DMS53 treated with DMSO at 0.1 percent for 48 hours (cell line): ENCODE results near the gene TM9SF4.

Experiments used
- DNase-seq: peaks from one replicate; lab custom pipeline; 2025; ENCODE audit not compliant: unreplicated experiment; lab: John Stamatoyannopoulos, UW

Gene TM9SF4

DNA sequence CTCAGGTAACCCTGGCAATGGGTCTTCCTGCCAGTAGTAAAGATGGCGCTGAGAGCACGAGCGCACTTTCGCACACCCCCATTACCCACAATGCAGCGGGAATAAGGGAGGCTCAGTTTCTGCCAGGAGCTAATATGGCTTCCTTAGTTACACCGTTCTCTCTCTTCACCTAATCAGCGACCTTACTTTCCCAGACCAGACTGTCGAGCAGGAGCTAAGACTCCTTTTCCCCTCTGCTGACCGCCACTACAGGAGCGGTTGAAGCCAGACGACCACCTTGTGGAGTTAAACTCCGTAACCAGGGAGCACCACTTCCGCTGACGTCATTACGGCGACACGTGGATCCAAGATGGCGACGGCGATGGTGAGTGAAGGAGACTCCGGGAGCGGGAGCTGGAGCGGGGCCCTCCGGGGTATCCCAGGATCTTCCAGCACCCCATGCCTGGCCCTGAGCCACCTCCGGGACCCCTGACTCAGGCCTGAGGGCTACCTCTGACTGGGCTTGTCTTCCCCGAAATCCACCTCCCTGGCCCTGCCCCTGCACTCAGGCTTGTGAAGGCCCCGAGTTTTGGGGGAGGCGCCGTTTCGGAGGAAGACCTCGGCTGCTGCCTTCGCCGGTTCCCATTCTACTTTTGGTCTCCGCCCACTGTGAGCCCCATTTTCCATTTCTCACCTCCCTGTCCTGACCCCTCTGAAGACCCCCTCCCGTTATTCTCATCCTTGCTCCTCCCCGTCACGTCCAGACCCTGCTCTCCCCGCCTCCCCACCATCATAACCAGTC is at the start of gene TM9SF4:
Gene TM9SF4, plus strand, starts transcription at position 323 of the 781 bp plus-strand sequence. Its CDS starts 27 bp downstream, at position 350.
- DNase-seq, result peak; percentile 89

DNA sequence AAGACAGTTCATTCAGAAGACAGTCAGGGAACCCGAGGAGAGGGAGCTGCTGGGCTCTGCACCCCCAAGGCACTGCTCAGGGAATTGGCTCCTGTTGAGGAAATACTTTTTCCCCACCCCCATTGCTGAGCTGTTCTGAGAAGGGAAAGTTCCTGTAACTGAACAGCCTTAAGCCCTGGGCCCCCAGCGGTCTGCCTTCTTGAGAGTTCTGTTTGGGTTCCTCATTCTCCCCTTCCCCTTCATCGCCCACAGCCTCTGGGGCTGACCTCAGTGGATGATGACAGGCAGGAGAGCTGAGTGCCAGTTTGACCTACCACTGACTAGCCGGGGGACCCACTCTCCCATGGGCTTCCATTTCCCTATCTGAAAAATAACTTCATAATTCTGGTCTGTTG is 46.7 kb upstream of the TM9SF4 start:
- DNase-seq, result no peak

DNA sequence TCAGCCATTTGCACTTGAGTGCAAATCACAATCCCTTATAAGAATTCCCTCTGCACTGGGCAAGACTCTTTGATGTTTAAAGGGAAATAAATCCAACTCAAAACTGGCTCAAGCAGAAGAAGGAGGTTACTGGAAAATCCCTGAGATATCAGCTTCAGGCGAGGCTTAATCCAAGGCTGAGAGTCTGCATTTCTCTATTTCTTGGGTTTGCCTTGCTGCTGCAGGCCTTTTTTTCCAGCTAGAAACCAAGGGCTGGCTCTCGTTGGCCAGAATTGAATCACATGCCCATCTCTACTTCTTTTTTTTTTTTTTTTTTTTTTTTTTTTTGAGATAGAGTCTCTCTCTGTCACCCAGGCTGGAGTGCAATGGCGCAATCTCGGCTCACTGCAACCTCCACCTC is 45.8 kb upstream of the TM9SF4 start:
- no peak for DNase-seq

GRCh38 chr20:32064667-32065066 is 44.8 kb upstream of the TM9SF4 start:
- DNase-seq, result no peak

DNA sequence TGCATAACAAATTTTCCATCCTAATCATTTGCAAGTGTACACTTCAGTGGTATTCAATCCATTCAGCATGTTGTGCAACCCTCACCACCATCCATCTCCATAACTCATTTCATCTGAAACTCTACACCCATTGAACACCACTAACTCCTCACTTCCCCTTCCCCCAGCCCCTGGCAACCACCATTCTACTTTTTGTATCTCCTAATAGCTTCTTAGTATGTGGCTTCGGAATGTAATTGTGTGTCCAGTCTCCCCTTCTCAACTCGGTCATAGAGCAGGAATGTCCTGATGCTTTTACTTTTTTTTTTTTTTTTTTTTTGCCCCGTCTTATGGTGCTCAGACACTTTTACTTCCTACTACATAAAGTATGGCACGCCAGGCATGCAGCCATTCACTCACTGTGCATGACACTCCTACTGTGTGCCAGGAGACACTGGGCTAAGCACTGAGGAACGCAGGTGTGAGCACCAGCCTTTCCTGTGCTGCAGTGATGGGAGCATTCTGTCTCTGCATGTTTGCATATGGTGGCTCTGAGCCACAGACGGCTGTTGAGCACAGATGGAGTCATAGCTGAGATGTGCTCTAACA is 42.2 kb upstream of the TM9SF4 start:
- no peak for DNase-seq

GRCh38 chr20:32068174-32068573 is 41.3 kb upstream of the TM9SF4 start:
- no peak for DNase-seq

- DNase-seq, result no peak
Measured at GRCh38 chr20:32069711-32070110, 39.8 kb upstream of the TM9SF4 start.

DNA sequence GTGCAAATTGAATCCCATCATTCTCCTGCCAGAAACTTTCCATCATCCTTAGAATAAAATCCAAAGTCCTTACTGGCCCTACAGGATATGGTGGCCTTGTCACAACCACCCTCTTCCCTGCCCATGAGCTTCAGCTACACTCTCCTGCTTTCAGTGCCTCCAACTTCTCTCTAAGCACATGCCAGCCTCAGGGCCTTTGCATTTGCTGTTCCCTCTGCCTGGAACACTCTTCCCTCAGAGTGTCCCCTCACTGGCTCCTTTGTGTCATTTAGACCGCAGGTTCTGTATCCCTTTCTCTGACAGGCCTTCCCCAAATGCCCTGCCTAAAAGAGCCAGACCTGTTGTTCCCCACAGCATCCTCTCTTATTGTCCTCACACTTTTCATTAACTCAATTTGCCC is 39.2 kb upstream of the TM9SF4 start:
- DNase-seq, result no peak

- DNase-seq, result no peak
Measured at GRCh38 chr20:32070690-32071213, 38.8 kb upstream of the TM9SF4 start.

GRCh38 chr20:32071395-32072167 is 37.9 kb upstream of the TM9SF4 start:
- no peak for DNase-seq

- DNase-seq, result no peak
Measured at GRCh38 chr20:32072168-32072750, 37.3 kb upstream of the TM9SF4 start.

- DNase-seq, result no peak
Measured at GRCh38 chr20:32075534-32075933, 34.0 kb upstream of the TM9SF4 start.

- DNase-seq, result no peak
Measured at GRCh38 chr20:32077190-32077589, 32.3 kb upstream of the TM9SF4 start.

- DNase-seq, result no peak
Measured at GRCh38 chr20:32078322-32078721, 31.2 kb upstream of the TM9SF4 start.

GRCh38 chr20:32078791-32079190 is 30.7 kb upstream of the TM9SF4 start:
- DNase-seq, result no peak

DNA sequence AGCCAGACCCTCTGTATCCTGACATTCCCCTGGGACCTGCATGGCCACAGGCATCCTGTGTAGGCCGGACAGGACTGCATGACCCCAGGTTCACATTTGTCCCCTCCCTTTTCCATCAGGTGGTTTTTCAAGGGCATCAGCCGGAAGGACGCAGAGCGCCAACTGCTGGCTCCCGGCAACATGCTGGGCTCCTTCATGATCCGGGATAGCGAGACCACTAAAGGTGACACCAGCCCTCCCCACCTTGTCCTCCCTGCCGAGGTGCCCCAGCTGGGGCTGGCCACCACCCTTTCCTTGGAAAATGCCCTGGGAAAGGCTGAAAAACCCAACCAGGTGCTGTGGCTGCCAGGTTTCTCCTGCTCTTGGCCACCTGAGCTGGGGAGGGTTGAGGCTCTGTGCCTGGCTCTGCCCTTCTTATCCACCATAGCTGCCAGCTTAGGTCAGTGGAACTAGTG is 29.8 kb upstream of the TM9SF4 start:
- no peak for DNase-seq

GRCh38 chr20:32080783-32081182 is 28.7 kb upstream of the TM9SF4 start:
- DNase-seq, result no peak

GRCh38 chr20:32083469-32083868 is 26.0 kb upstream of the TM9SF4 start:
- no peak for DNase-seq

- DNase-seq, result no peak
Measured at GRCh38 chr20:32087070-32087469, 22.4 kb upstream of the TM9SF4 start.

GRCh38 chr20:32088759-32089158 is 20.8 kb upstream of the TM9SF4 start:
- no peak for DNase-seq

- no peak for DNase-seq
Measured at GRCh38 chr20:32089637-32090362, 19.7 kb upstream of the TM9SF4 start.
